Stimulated activated naive CD4-positive, alpha-beta T cell treated with Interleukin-2 at 50 U/mL for 16 hours (primary cell): ENCODE measurements around the gene LRBA.

Experiments used
- DNase-seq: peaks from one replicate; lab custom pipeline; 2025; lab: John Stamatoyannopoulos, UW

The LRBA gene

DNA sequence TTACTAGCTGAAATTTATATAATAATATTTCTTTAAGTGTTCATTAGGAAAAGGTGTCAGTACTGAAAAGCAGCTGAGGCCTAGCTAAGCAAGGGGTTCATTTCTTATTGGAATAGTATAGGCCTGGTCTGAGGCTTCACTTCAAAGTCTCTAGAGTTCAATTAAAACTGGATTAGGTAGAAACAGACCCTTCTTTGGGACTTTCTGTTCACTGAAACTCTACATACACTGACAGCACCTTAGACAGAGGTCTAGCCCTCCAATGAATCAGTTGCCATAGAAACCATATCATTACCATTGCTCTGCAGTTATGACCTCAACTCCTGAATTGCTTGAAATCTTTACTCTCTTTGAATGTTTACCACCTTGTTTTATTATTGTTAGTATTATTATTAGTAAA is 519.5 kb downstream of the LRBA start:
- no peak for DNase-seq

DNA sequence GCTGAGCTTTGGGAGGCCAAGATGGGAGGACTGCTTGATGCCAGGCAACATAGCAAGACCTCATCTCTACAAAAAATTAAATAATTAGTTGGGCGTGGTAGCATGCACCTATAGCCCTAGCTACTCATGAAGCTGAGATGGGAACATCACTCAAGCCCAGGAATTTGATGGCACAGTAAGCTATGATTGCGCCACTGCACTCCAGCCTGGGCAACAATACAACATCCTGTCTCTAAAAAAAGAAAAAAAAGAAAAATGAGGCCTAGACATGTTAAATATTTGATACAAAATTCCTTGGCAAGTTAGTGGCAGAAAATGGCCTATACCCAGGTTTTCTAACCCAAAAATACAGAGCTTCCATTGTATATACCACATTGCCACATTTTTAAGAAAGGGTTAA is 521.2 kb downstream of the LRBA start:
- DNase-seq = no peak

DNA sequence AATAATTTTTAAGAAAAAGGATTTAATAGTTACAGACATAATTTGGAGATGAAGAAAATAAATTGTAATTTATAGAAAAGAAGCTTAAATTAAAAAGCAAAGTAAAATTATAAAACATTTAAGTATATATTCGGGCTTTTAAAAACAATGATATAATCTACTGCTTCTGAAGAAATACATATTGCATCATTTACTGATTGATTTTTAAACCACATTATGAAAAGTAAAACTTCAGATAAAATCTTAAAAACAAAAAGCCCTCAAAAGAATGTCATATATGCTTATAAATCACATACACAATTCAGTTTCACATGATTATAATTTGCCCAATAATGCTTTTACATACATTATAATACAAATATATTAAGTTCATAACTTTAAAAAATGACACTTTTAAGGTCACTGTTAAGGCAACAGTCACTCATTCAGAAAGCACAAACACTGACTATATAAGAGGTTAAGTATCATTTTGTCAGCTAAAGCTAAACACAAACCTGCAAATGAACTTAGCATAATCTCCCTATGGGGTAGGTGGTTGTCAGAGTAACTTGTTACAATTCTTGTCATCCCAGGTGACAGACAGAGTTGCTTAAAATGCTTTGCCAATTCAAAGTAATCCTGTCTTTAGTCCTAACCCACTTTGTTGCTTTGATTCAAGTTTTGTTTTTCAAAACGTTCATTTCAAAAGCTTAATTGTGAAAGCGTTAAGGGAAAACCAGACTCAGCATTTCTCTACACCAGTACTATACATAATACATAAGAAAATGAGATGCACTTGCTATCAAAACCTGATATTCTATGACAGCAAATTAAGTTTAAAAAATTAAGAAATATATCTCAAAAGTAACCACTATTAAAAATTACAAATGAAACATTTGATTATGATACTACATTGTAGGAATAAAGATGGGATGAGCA is 523.7 kb downstream of the LRBA start:
- DNase-seq = no peak

DNA sequence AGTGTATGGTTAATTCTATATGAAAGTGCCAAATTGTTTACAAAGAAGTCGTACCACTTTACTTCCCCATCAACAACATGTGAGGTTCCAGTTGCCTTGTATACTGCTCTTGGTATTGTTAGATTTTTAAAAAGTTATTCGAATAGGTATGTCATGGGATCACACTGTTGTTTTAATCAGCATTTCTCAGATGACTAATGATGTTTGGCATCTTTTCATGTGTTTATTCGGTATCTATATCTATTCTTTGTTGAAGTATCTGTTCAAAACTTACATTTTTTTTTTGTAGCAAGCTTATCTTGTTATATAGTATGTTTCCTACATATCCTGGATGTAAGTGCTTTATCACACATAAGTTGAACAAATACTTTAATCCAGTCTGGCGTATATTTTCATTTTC is 532.5 kb downstream of the LRBA start:
- no peak for DNase-seq

DNA sequence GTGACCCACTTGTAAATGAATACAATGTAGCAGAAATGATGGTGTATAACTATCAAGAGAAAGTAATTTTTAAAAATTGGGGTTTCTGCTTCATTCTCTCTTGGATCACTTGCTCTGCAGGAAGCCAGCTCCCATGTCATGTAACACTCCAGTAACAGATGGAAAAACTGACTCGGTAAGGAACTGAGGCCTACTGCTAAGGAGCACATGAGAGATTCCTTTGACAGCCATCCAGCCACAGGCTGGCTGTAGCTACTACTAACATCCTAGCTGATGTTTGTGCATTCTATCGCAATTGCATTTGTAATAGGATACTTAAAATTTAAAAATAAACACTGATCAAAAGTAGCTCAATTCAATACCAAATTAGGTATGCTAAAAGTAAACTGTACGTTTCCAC is 535.4 kb downstream of the LRBA start:
- DNase-seq = no peak

DNA sequence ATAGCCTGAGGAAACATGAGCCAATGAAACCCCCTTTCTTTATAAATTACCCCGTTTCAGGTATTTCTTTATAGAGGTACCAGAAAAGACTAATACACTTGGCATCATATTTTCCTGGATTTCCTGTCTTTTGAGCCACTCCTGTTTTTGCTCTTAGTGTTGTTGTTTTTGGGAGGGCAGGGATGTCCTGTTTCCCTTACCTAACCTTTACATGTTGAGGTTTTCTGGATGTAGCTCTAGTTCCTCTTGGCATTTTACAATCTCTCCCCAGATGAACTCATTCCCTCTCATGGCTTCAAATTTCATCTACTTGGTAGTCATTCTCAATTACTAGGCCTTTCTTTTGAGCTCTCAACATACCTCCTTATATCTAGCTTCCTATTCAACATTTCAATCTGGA is 537.2 kb downstream of the LRBA start:
- no peak for DNase-seq

DNA sequence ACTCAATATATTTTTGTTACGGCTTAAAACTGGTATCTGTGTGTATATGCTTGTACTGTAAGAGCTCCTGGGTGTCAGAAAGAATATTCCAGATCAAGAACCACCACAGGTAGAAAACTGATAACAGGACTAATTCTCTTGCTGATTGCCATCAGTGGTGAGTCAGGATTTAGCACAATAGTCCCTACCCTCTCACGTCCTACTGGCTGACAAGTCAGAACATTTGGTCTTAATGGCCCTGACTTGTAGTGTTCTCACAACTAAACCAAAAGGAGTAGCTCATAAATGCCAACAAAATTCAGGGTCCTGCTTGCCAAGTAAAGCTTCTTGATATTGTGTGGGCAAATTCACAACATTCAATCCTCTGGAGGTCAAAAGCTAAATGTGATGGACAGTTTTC is 538.3 kb downstream of the LRBA start:
- no peak for DNase-seq

- no peak for DNase-seq
These were observed 539.3 kb downstream of the LRBA start for GRCh38 chr4:150475763-150476162.

GRCh38 chr4:150464523-150464922 is 550.6 kb downstream of the LRBA start:
- DNase-seq = no peak

- no peak for DNase-seq
These were observed 552.3 kb downstream of the LRBA start for GRCh38 chr4:150462743-150463142.

- no peak for DNase-seq
These were observed 553.1 kb downstream of the LRBA start for GRCh38 chr4:150461957-150462356.

DNA sequence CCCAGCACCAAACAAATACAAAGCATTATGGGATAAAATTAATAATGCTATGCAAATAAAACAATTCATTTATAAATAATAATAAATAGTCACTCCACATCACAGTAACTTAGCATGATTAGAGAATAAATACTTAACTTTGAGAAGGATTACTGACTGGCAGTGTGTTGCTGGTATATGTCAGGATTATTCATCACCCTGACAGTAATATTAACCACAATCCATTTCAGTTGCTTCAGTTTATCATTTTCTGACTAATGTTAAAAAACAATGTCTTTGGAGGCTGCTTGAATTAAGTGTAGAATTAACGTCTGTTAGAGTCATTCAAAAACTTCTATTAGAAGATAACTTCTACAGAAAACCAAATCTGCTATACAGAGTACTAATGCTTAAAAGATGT is 557.3 kb downstream of the LRBA start:
- DNase-seq = no peak

DNA sequence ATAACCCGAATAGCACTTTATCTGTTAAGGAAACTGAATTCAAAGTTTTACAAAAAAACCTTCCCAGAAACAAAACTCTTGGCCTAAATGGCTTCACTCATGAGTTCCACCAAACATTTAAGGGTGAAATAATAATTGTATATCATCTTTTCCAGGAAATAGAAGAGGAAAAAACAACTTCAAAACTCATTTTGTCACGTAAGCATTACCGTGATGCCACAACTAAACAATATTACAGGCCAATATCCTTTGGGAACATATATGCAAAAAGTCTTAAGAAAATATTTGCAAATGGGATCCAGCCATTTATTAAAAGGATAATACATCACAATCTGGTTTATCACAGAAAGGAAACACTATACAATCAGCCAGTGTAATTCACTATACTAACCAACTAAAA is 563.2 kb downstream of the LRBA start:
- DNase-seq = no peak

- no peak for DNase-seq
These were observed 567.7 kb downstream of the LRBA start for GRCh38 chr4:150447356-150447755.

- no peak for DNase-seq
These were observed 575.6 kb downstream of the LRBA start for GRCh38 chr4:150439451-150439933.

- no peak for DNase-seq
These were observed 578.3 kb downstream of the LRBA start for GRCh38 chr4:150436598-150437370.

- no peak for DNase-seq
These were observed 583.9 kb downstream of the LRBA start for GRCh38 chr4:150431221-150431620.

DNA sequence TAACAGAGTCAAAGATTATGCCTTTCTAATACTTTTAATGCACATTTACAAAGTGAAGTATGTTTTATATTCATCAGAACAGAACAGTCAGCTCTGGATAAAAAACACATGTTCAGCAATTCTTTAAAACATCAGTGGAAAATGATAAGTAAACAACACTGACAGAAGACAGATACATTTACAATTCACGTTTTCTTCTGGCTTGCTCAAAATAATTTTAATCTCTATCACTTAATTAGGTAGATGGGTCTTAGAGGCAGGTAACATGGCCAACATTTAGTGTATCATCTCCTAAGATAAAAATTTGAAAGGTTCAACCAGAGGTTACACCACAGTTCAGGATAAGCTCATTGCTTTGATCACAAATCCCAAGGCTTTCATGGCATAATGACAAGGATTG is 589.9 kb downstream of the LRBA start:
- no peak for DNase-seq

GRCh38 chr4:150423503-150423902 is 591.6 kb downstream of the LRBA start:
- no peak for DNase-seq

GRCh38 chr4:150423074-150423473 is 592.0 kb downstream of the LRBA start:
- DNase-seq = no peak

DNA sequence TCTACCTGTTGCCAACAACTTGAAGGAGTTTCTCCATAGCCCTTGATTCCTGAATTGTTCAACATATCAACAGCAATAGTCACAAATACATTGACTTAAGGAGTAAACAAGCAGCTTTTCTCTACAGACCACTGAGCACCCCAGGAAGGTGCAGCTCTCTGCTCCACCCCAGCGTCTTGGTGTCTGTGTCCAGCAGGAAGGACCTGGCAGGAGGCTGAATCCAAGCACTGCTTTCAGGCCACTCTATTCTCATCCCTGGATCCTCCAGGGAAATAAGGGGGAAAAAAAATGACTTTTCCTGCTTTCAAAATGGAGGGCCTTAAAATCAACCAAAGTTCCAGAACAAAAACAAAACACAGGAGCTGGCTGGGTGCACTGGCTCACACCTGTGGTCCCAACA is 593.5 kb downstream of the LRBA start:
- no peak for DNase-seq

DNA sequence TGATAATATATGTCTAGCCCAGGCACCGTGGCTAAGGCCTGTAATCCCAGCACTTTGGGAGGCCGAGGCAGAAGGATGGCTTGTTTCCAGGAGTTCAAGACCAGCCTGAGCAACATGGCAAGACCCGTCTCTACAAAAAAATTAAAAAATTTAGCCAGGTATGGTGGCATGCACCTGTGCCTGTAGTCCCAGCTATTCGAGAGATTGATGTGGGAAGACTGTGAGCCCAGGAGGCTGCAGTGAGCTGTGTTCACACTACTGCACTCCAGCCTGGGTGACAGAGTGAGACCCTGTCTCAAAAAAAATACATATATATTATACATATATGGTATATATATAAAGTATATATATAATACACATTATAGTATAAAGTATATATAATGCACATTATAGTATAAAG is 595.1 kb downstream of the LRBA start:
- no peak for DNase-seq

DNA sequence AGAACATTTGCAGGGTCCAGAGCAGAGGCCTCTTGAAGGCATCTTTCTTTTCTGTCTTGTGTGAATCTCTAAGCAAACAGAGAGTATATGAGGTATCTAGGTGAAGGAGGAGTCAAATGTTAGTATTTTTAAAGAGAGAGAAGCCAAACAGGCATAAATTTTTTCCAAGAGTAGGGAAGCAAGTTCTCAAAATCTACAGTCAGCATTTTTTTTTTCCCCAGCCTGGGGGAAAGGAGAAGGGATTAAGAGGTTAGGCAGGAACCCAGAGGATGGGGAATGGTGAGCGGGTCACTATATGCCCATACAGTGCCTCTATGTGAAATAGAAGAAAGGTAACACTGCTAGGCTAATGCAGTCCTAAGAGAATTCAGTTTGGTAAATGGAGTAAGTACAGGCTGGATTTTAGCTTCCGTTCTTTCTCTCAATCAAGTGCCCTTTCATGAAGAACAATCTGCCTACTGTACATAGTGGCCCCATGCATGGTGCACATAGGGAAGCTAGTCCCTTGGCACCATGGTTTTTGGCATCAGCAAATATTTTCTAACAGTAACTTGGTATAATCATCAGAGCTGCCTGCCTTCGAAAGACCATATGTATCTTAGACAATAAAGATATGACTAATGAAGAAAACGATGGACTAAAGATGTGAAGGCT is 596.2 kb downstream of the LRBA start:
- DNase-seq = no peak
